ENCODE data around the gene LVRN.

The LVRN gene

GRCh38 chr5:116023619-116024018, 61.3 kb downstream of the LVRN start:
- FAIRE-seq = no peak
- no peak for DNase-seq (ENCODE audit: low spot score)

- no peak for FAIRE-seq
Observed at GRCh38 chr5:116025866-116026265, 63.6 kb downstream of the LVRN start.

GRCh38 chr5:116032094-116032517, 69.8 kb downstream of the LVRN start, which contains the start of gene ARL14EPL:
ARL14EPL (plus strand) TSS chr5:116032472; CDS start chr5:116051466, 18,994 bp downstream.
- peak; percentile 75 for DNase-seq (ENCODE audit: low spot score)
- FAIRE-seq = peak; percentile 94

More at GRCh38 chr5:116025866-116026265, 63.6 kb downstream of the LVRN start:
- no peak for DNase-seq (ENCODE audit: low spot score)

- DNase-seq (ENCODE audit: low spot score) (no peak), FAIRE-seq (no peak)
Observed at GRCh38 chr5:116032991-116033390, 70.7 kb downstream of the LVRN start.

- DNase-seq (ENCODE audit: low spot score) = no peak
- no peak for FAIRE-seq
Observed at GRCh38 chr5:116035123-116035522, 72.8 kb downstream of the LVRN start.

- no peak for FAIRE-seq
Observed at GRCh38 chr5:116037236-116037822, 75.1 kb downstream of the LVRN start.

GRCh38 chr5:116038817-116039216, 76.5 kb downstream of the LVRN start:
- no peak for DNase-seq (ENCODE audit: low spot score)

More at GRCh38 chr5:116037236-116037822, 75.1 kb downstream of the LVRN start:
- no peak for DNase-seq (ENCODE audit: low spot score)

GRCh38 chr5:116042375-116042774, 80.1 kb downstream of the LVRN start:
- no peak for DNase-seq (ENCODE audit: low spot score)
- no peak for FAIRE-seq

More at GRCh38 chr5:116038817-116039216, 76.5 kb downstream of the LVRN start:
- no peak for FAIRE-seq

GRCh38 chr5:116044073-116044472, 81.8 kb downstream of the LVRN start:
- DNase-seq (ENCODE audit: low spot score) = no peak
- FAIRE-seq = no peak

- no peak for FAIRE-seq
- DNase-seq (ENCODE audit: low spot score) = no peak
Observed at GRCh38 chr5:116045821-116046220, 83.5 kb downstream of the LVRN start.

- FAIRE-seq = no peak
- no peak for DNase-seq (ENCODE audit: low spot score)
Observed at GRCh38 chr5:116046261-116046660, 84.0 kb downstream of the LVRN start.

GRCh38 chr5:116046823-116047222, 84.5 kb downstream of the LVRN start:
- FAIRE-seq = no peak
- DNase-seq (ENCODE audit: low spot score) = no peak

- no peak for DNase-seq (ENCODE audit: low spot score)
- FAIRE-seq = no peak
Observed at GRCh38 chr5:116058346-116058936, 96.2 kb downstream of the LVRN start.

GRCh38 chr5:116062352-116062751, 100.1 kb downstream of the LVRN start:
- DNase-seq (ENCODE audit: low spot score) = no peak
- FAIRE-seq = no peak

GRCh38 chr5:116063950-116064349, 101.7 kb downstream of the LVRN start:
- DNase-seq (ENCODE audit: low spot score) (peak; percentile 21), FAIRE-seq (no peak)

GRCh38 chr5:116068028-116068632, 105.9 kb downstream of the LVRN start:
- FAIRE-seq = no peak
- DNase-seq (ENCODE audit: low spot score) = peak; percentile 19

- DNase-seq (ENCODE audit: low spot score) = no peak
- FAIRE-seq = no peak
Observed at GRCh38 chr5:116071211-116071610, 108.9 kb downstream of the LVRN start.

GRCh38 chr5:116075191-116075831, 113.0 kb downstream of the LVRN start:
- FAIRE-seq (no peak), DNase-seq (ENCODE audit: low spot score) (no peak)

GRCh38 chr5:116076496-116076895, 114.2 kb downstream of the LVRN start:
- DNase-seq (ENCODE audit: low spot score) (no peak), FAIRE-seq (no peak)
